GM12891 (cell line): ENCODE data around the gene FAM50A.

Experiments
- DNase-seq: peaks from one replicate; pipeline ENCODE4 v3.0.0; 2011; ENCODE audit warnings: low spot score; ENCODE audit not compliant: insufficient read length
- FAIRE-seq: peaks from 2 replicates; lab custom pipeline; 2011; peaks lifted over from hg19 to GRCh38; lab: Jason Lieb, UNC
- PAX5 ChIP-seq: IDR thresholded peaks from 2 replicates; pipeline ENCODE4 v1.6.1; 2011; ENCODE audit warnings: low read length, moderate library complexity, mild to moderate bottlenecking; ENCODE audit not compliant: insufficient read depth, severe bottlenecking
- POLR2A ChIP-seq: IDR thresholded peaks from 2 replicates; pipeline ENCODE4 v1.6.1; 2011; ENCODE audit warnings: low read depth, low read length, control low read depth
- POLR2AphosphoS5 ChIP-seq: IDR thresholded peaks from 2 replicates; pipeline ENCODE4 v1.6.1; 2011; ENCODE audit warnings: low read depth, low read length, control low read depth
- POU2F2 ChIP-seq: IDR thresholded peaks from 2 replicates; pipeline ENCODE4 v1.6.1; 2011; ENCODE audit warnings: low read depth, mild to moderate bottlenecking, control low read depth, low read length, moderate library complexity
- SPI1 ChIP-seq: IDR thresholded peaks from 2 replicates; pipeline ENCODE4 v1.6.1; 2011; ENCODE audit warnings: low read depth, low read length, control low read depth
- TAF1 ChIP-seq: IDR thresholded peaks from 2 replicates; pipeline ENCODE4 v1.6.1; 2011; ENCODE audit warnings: low read depth, low read length, control low read depth

FAM50A gene

GRCh38 chrX:154481911-154482601 lies 38.1 kb downstream of the FAM50A start:
- FAIRE-seq (peak; percentile 63), DNase-seq (no peak)
- no peak for TF ChIP-seq SPI1

- DNase-seq, result no peak
- TF ChIP-seq POLR2AphosphoS5 (no peak), PAX5 (no peak), SPI1 (no peak), POU2F2 (no peak), TAF1 (no peak), POLR2A (no peak)
- no peak for FAIRE-seq
Observed at GRCh38 chrX:154482786-154483185, 38.8 kb downstream of the FAM50A start.

GRCh38 chrX:154483325-154483724 lies 39.4 kb downstream of the FAM50A start:
- DNase-seq (no peak), FAIRE-seq (no peak)
- TF ChIP-seq POLR2A (no peak), SPI1 (no peak)

GRCh38 chrX:154484255-154485149 lies 40.6 kb downstream of the FAM50A start:
- no peak for DNase-seq
- no peak for TF ChIP-seq POLR2A
- TF ChIP-seq POU2F2, result no peak
- no peak for TF ChIP-seq SPI1
- no peak for TF ChIP-seq PAX5
- TF ChIP-seq TAF1, result no peak
- no peak for TF ChIP-seq POLR2AphosphoS5
- FAIRE-seq, result no peak

- DNase-seq (no peak), FAIRE-seq (peak; percentile 96)
- TF ChIP-seq SPI1, result no peak
- no peak for TF ChIP-seq POLR2AphosphoS5
- TF ChIP-seq TAF1, result no peak
- no peak for TF ChIP-seq POLR2A
- TF ChIP-seq POU2F2, result no peak
- no peak for TF ChIP-seq PAX5
Observed at GRCh38 chrX:154485150-154486051, 41.5 kb downstream of the FAM50A start.

GRCh38 chrX:154486052-154486395 lies 42.1 kb downstream of the FAM50A start:
- TF ChIP-seq TAF1, result no peak
- no peak for TF ChIP-seq POU2F2
- TF ChIP-seq SPI1, result no peak
- TF ChIP-seq POLR2A, result no peak
- no peak for TF ChIP-seq PAX5
- no peak for TF ChIP-seq POLR2AphosphoS5
- FAIRE-seq, result no peak
- DNase-seq, result no peak

GRCh38 chrX:154486396-154487207 lies 42.7 kb downstream of the FAM50A start, which contains the start of gene UBL4A:
UBL4A (minus strand) TSS chrX:154486615; CDS start chrX:154486584, 31 bp downstream.
- DNase-seq, result peak; percentile 62
- no peak for FAIRE-seq
- TF ChIP-seq POU2F2, result no peak
- no peak for TF ChIP-seq POLR2AphosphoS5
- no peak for TF ChIP-seq SPI1
- TF ChIP-seq PAX5, result no peak
- no peak for TF ChIP-seq TAF1
- TF ChIP-seq POLR2A, result no peak

GRCh38 chrX:154487518-154488290 lies 43.8 kb downstream of the FAM50A start:
- no peak for TF ChIP-seq POU2F2
- TF ChIP-seq PAX5, result no peak
- TF ChIP-seq SPI1, result no peak
- TF ChIP-seq POLR2A, result no peak
- TF ChIP-seq TAF1, result no peak
- no peak for TF ChIP-seq POLR2AphosphoS5
- FAIRE-seq, result no peak

More at GRCh38 chrX:154487518-154488290, 43.8 kb downstream of the FAM50A start:
- no peak for DNase-seq
